ENCODE results near the gene RIN2.

DNA sequence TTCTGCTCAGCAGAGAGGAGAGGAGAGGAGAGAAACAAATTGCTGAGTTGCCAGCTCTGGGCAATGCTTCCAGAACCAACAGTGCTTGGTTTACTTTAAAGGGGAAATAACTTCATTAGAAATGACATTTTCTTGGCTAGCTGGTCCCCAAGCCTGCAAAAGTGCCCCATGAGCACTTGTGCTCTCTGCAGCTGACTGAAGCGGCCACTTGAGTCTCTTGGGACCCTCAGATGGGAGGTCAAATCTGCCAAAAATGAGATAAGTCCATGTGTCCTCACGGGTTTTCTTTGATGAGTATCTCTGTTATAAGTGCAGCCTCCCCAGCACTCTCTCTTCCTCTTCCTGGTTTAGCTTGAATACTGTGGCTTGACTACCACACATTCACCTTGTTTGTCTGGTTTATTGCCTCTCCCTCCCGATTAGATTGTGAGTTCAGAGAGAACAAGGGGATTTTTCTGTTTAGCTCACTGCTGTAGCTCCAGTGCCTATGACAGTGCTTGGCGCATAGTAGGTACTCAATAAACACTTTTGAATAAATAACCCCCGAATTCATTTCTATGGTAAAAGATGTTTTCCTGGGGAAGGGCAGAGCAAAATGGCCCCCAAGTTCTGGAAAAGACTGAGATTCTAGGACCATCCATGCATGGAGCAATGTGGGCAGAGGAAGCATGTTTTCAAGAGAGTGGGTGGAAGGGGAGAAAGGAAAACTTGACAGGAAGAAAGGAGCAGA, 7.0 kb upstream of the RIN2 start:
- TF ChIP-seq, protein P1, sequence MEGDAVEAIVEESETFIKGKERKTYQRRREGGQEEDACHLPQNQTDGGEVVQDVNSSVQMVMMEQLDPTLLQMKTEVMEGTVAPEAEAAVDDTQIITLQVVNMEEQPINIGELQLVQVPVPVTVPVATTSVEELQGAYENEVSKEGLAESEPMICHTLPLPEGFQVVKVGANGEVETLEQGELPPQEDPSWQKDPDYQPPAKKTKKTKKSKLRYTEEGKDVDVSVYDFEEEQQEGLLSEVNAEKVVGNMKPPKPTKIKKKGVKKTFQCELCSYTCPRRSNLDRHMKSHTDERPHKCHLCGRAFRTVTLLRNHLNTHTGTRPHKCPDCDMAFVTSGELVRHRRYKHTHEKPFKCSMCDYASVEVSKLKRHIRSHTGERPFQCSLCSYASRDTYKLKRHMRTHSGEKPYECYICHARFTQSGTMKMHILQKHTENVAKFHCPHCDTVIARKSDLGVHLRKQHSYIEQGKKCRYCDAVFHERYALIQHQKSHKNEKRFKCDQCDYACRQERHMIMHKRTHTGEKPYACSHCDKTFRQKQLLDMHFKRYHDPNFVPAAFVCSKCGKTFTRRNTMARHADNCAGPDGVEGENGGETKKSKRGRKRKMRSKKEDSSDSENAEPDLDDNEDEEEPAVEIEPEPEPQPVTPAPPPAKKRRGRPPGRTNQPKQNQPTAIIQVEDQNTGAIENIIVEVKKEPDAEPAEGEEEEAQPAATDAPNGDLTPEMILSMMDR (conservative IDR thresholded peaks at IDR 0.05) = no peak
- TF ChIP-seq EZH2 (IDR thresholded peaks at IDR 0.05; ENCODE audit: low read depth) = no peak
